K562 (cell line): Measurements from ENCODE around the gene MARS1. TPM values are rescaled to one million over a fixed set of nuclear protein-coding genes. Genes with fewer than 3 reads are reported as not detected.

ENCODE experiments used
- MCM3 ChIP-seq: fragments of 450-650 bp; IDR thresholded peaks from 2 replicates; pipeline ENCODE4 v1.6.1; 2016
- MEF2D ChIP-seq: conservative IDR thresholded peaks from 2 replicates; pipeline ENCODE4 v1.6.1; 2016; ENCODE audit warnings: low read depth, missing genetic modification characterization, missing compliant biosample characterization
- NEUROD1 ChIP-seq: fragments of 150-350 bp; IDR thresholded peaks from 2 replicates; pipeline ENCODE4 v1.6.1; 2014; ENCODE audit warnings: borderline replicate concordance, low read length, low read depth; ENCODE audit not compliant: partially characterized antibody
- NR1H2 ChIP-seq: sonication (generic); formaldehyde crosslinking; IDR thresholded peaks from 2 replicates; pipeline ENCODE4 v1.4.0; 2020; ENCODE audit warnings: mild to moderate bottlenecking, missing genetic modification reagents
- PPARD ChIP-seq: fragments of 250-450 bp; sonication (Bioruptor Pico); IDR thresholded peaks from 2 replicates; pipeline ENCODE4 v1.8.0; 2022; ENCODE audit warnings: inconsistent platforms, mild to moderate bottlenecking, moderate library complexity
- PRDM10 ChIP-seq: fragments of 450-650 bp; IDR thresholded peaks from 2 replicates; pipeline ENCODE4 v1.6.1; 2018; ENCODE audit not compliant: partially characterized antibody
- PTBP1 ChIP-seq: fragments of 200-400 bp; formaldehyde crosslinking; IDR thresholded peaks from 2 replicates; pipeline ENCODE4 v1.6.1; 2017; ENCODE audit warnings: low read depth, low read length
- RFX1 ChIP-seq: fragments of 450-650 bp; IDR thresholded peaks from 2 replicates; pipeline ENCODE4 v1.6.1; 2016; ENCODE audit warnings: mild to moderate bottlenecking, moderate library complexity
- SAFB2 ChIP-seq: fragments of 200-400 bp; formaldehyde crosslinking; IDR thresholded peaks from 2 replicates; pipeline ENCODE4 v1.6.1; 2018; ENCODE audit warnings: borderline replicate concordance, low read length, low read depth, moderate library complexity; ENCODE audit not compliant: severe bottlenecking
- SMARCA4 ChIP-seq: fragments of 450-650 bp; IDR thresholded peaks from 2 replicates; pipeline ENCODE4 v1.6.1; 2016
- SNAPC5 ChIP-seq: fragments of 250-450 bp; sonication (Bioruptor Pico); IDR thresholded peaks from 2 replicates; pipeline ENCODE4 v1.8.0; 2021; ENCODE audit warnings: moderate library complexity, mild to moderate bottlenecking, inconsistent platforms
- STAT5B ChIP-seq: fragments of 250-450 bp; sonication (Bioruptor Pico); IDR thresholded peaks from 2 replicates; pipeline ENCODE4 v1.8.0; 2021; ENCODE audit warnings: mild to moderate bottlenecking, inconsistent platforms
- TCF7 ChIP-seq: sonication (generic); IDR thresholded peaks from 2 replicates; pipeline ENCODE4 v1.6.1; 2016; ENCODE audit warnings: antibody characterized with exemption, borderline replicate concordance
- ZBTB43 ChIP-seq: sonication (generic); formaldehyde crosslinking; IDR thresholded peaks from 2 replicates; pipeline ENCODE4 v1.8.0; 2023; ENCODE audit warnings: mild to moderate bottlenecking, missing genetic modification reagents
- ZNF23 ChIP-seq: fragments of 250-450 bp; sonication (Bioruptor Pico); IDR thresholded peaks from 2 replicates; pipeline ENCODE4 v1.4.0; 2020; ENCODE audit warnings: mild to moderate bottlenecking
- ZNF318 ChIP-seq, 2 experiments: fragments of 450-650 bp; IDR thresholded peaks; 2 replicates each; pipeline ENCODE4 v1.6.1; 2016; ENCODE audit warnings: mild to moderate bottlenecking in 2 of 2, borderline replicate concordance in 1 of 2, low read depth in 1 of 2, moderate library complexity in 1 of 2
- ZNF785 ChIP-seq: fragments of 250-450 bp; sonication (Bioruptor Pico); IDR thresholded peaks from 2 replicates; pipeline ENCODE4 v1.4.0; 2020; ENCODE audit warnings: mild to moderate bottlenecking
- polyA plus RNA-seq, 8 experiments: library from polyadenylated mRNA; depleted of rRNA in 4 of 8; stranded (reverse) in 5 of 8; unstranded in 3 of 8; fragments of >200 nt; fragmentation: Nextera tagmentation in 2 of 8; fragmentation: Illumina TruSeq in 1 of 8; extraction: Ambion mirVana in 2 of 8; extraction: Trizol in 1 of 8; gene quantifications; 2 replicates each; pipeline versions ENCODE4 v1.2.1 to v1.2.3, GENCODE V29; 2011 to 2014; ENCODE audit warnings: inconsistent platforms in 1 of 8, missing spikeins in 1 of 8
- total RNA-seq, 7 experiments: library from RNA; depleted of rRNA in 6 of 7; stranded (reverse); fragments of >200 nt in 6 of 7; fragmentation: Illumina TruSeq in 2 of 7; extraction: Trizol in 2 of 7; gene quantifications; 2 replicates each; pipeline versions ENCODE4 v1.2.1 to v1.2.3, GENCODE V29; 2011 to 2021; ENCODE audit warnings: low replicate concordance in 1 of 7

The MARS1 gene
- total and polyA plus RNA-seq, 9 of the 15 experiments (the other 6 are each of a cell fraction or from before 2014, with no cell fraction given), result 117 to 382 (median 220) TPM

- TF ChIP-seq ZBTB43 (CRISPR knock-in tag), result no peak
- no peak for TF ChIP-seq NEUROD1
- no peak for TF ChIP-seq MEF2D (tag)
- no peak for TF ChIP-seq ZNF785 (CRISPR knock-in tag)
- no peak for TF ChIP-seq RFX1
- TF ChIP-seq SMARCA4, result peak; percentile 91
- TF ChIP-seq SNAPC5 (CRISPR knock-in tag), result no peak
- no peak for TF ChIP-seq NR1H2 (CRISPR knock-in tag)
- no peak for TF ChIP-seq PTBP1
- no peak for TF ChIP-seq ZNF23 (CRISPR knock-in tag)
- peak; percentile 79 for TF ChIP-seq PRDM10
- TF ChIP-seq TCF7, result no peak
- TF ChIP-seq PPARD (CRISPR knock-in tag), result no peak
- no peak for TF ChIP-seq STAT5B (CRISPR knock-in tag)
- no peak for TF ChIP-seq ZNF318 (IDR thresholded peaks at IDR 0.05; ENCODE audit: borderline replicate concordance in 1 of 2, low read depth in 1 of 2)
- no peak for TF ChIP-seq SAFB2
- TF ChIP-seq MCM3, result no peak
These were observed 64.4 kb downstream of the MARS1 start (continued) for GRCh38 chr12:57552306-57552651.
